Stimulated activated naive CD4-positive, alpha-beta T cell (primary cell): ENCODE results near the gene SLC35C1.
"Not testable (repeated sequence)": the region's sequence is repeated elsewhere in the genome, so short reads cannot be mapped to it uniquely, and the experiment has no call there.

Source experiments
- DNase-seq, 6 experiments: peaks; one replicate each; lab custom pipeline; 2025; lab: John Stamatoyannopoulos, UW

Gene SLC35C1

GRCh38 chr11:45788887-45789286 is 16.1 kb upstream of the SLC35C1 start:
- no peak for DNase-seq

- DNase-seq: no peak
Measured at GRCh38 chr11:45791524-45791923, 13.4 kb upstream of the SLC35C1 start.

GRCh38 chr11:45794169-45794568 is 10.8 kb upstream of the SLC35C1 start:
- no peak for DNase-seq

GRCh38 chr11:45795379-45795778 is 9.6 kb upstream of the SLC35C1 start:
- no peak for DNase-seq

- no peak for DNase-seq
Measured at GRCh38 chr11:45796461-45796861, 8.5 kb upstream of the SLC35C1 start.

GRCh38 chr11:45798793-45799441 is 6.0 kb upstream of the SLC35C1 start:
- no peak for DNase-seq

GRCh38 chr11:45799562-45799961 is 5.4 kb upstream of the SLC35C1 start:
- no peak for DNase-seq

GRCh38 chr11:45800261-45800660 is 4.7 kb upstream of the SLC35C1 start:
- DNase-seq: no peak

GRCh38 chr11:45801723-45802315 is 3.1 kb upstream of the SLC35C1 start:
- peak in 1 of 6 experiments; percentile 7 for DNase-seq

GRCh38 chr11:45802531-45803317 is 2.2 kb upstream of the SLC35C1 start:
- DNase-seq: no peak

- DNase-seq: peak; percentile 29 to 71 (median 56)
Measured at GRCh38 chr11:45803971-45804760, 783 bp upstream of the SLC35C1 start.

GRCh38 chr11:45805305-45806071 is 539 bp downstream of the SLC35C1 start:
- peak in 1 of 6 experiments; percentile 50 for DNase-seq

- DNase-seq: no peak
Measured at GRCh38 chr11:45806072-45806933, 1.4 kb downstream of the SLC35C1 start.

GRCh38 chr11:45806937-45807791 is 2.2 kb downstream of the SLC35C1 start:
- DNase-seq: no peak

- no peak for DNase-seq
Measured at GRCh38 chr11:45807792-45808238, 2.9 kb downstream of the SLC35C1 start.

GRCh38 chr11:45808427-45808826 is 3.5 kb downstream of the SLC35C1 start:
- DNase-seq: not testable (repeated sequence)

- DNase-seq: no peak
Measured at GRCh38 chr11:45809456-45810395, 4.8 kb downstream of the SLC35C1 start.

GRCh38 chr11:45810431-45811108 is 5.6 kb downstream of the SLC35C1 start:
- no peak for DNase-seq
